ENCODE data around the gene GRID2. TPM values are rescaled to one million over a fixed set of nuclear protein-coding genes. Genes with fewer than 3 reads are reported as not detected.

The GRID2 gene
- total and polyA plus RNA-seq, 5 experiments from 2014 or later = not detected

DNA sequence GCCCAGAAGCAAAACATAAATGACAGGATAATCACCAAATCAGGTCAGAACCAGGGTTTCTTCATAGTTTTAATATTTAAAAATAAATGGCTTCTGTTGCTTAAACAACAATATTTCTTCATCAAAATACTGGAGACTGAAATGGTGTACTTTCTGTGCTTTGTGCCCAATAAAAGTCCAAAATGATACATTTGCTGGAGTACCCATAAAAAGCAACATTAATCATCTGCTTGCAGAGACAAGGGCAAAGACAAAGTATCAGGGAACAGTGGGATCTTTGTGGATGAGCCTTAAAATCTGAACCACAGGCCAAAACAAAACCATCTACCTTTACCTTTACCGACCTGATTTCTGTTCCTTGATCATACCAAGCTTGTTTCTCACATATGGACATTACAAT, 840.9 kb downstream of the GRID2 start:
- POLR2A ChIA-PET = no interaction called here
- no peaks in the 10 kb centered on the region for H3K36me3 Mint-ChIP-seq
- H3K9me3 Mint-ChIP-seq = peaks cover 0 to 2% (median 0%) of the 10 kb centered on the region in 9 donors
- DNase-seq = no peak
- H3K4me3 Mint-ChIP-seq = no peak overlapping the region
- no peaks in the 10 kb centered on the region for H3K27me3 Mint-ChIP-seq
- no peak overlapping the region for H3K27ac Mint-ChIP-seq
- no peaks in the 10 kb centered on the region for H3K4me1 Mint-ChIP-seq
- ATAC-seq = no peak

DNA sequence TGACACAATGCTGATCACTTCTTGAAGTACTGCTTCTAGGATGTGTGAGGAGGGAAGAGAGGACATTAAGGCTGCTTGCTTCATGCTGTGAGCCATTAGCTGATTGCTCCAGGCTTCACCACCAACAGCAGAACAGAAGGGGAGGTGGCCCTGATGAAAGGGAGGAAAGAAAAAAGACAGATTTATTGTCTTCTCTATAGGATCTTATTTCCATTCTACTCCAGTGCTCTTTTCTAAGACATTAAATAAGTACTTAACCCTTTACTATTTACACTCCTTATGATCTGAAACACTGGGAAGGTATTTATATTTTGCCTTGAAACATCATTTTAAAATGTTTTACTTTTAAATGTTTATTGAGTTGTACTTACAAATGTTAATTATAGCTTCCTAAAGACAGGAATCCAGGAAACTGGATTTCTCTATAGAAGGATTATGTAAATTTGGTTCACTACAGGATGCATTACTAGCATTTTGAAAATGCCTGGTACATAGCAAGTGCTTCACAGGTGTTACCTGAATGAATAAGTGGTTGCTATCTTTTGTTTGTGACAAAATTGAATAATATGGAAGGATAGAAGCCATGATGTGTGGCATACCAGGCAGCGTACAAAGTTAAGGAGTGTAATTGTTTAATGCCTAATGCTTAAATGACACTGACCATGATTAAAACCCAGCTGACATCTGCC, 843.9 kb downstream of the GRID2 start:
- ATAC-seq = no peak
- H3K4me1 Mint-ChIP-seq = no peaks in the 10 kb centered on the region
- no peaks in the 10 kb centered on the region for H3K27me3 Mint-ChIP-seq
- H3K9me3 Mint-ChIP-seq = peaks cover 0 to 2% (median 0%) of the 10 kb centered on the region in 9 donors
- POLR2A ChIA-PET = no interaction called here
- H3K4me3 Mint-ChIP-seq = no peak overlapping the region
- no peak for DNase-seq
- H3K27ac Mint-ChIP-seq = no peak overlapping the region
- H3K36me3 Mint-ChIP-seq = no peaks in the 10 kb centered on the region

DNA sequence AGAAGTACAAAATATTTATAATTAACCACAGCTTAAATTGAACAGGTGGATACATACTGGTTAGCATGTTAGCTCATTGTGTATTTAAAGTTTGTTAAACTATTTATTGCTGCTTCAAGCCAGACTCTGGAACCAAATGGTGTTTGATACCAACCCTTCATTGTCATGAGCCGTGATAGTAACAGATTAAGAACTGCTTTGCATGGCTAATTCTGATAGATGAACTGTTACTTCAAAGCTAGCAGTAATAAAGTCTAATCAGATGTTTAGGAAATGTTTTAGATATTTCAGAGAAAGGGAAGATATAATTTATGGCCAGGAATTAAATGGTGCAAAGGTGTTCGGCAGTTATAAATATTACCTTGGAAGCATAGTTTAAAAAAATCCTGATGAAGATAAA, 848.7 kb downstream of the GRID2 start:
- Mint-ChIP-seq H3K27me3 (no peaks in the 10 kb centered on the region), H3K27ac (no peak overlapping the region), H3K36me3 (no peaks in the 10 kb centered on the region), H3K4me1 (no peaks in the 10 kb centered on the region), H3K4me3 (no peak overlapping the region), H3K9me3 (peaks cover 0 to 25% (median 2%) of the 10 kb centered on the region in 9 donors)
- no peak for ATAC-seq
- no peak for DNase-seq
- POLR2A ChIA-PET = no interaction called here

DNA sequence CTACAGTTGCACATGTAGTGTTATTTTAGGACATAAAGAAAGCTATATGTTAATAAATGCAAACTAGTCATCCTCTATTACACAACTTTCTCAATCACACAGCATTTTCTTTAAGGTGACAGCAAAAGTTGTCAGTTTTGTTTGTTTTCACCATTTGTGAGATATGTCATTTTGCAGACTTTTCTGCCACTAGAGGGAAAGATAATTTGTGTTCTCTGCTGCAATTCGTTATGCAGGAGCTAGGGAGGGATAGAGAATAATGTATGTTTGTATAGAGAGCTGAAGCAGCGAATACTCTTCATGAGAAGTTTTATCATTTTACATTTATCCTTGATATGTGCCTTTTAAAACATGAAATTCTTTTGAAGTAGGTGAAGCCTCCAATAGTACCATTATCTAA, 854.2 kb downstream of the GRID2 start:
- no peaks in the 10 kb centered on the region for H3K27me3 Mint-ChIP-seq
- no peak for DNase-seq
- no peak for ATAC-seq
- no peaks in the 10 kb centered on the region for H3K36me3 Mint-ChIP-seq
- POLR2A ChIA-PET = no interaction called here
- H3K27ac Mint-ChIP-seq = no peak overlapping the region
- no peaks in the 10 kb centered on the region for H3K4me1 Mint-ChIP-seq
- H3K9me3 Mint-ChIP-seq = peaks cover 0 to 25% (median 5%) of the 10 kb centered on the region in 9 donors
- H3K4me3 Mint-ChIP-seq = no peak overlapping the region

DNA sequence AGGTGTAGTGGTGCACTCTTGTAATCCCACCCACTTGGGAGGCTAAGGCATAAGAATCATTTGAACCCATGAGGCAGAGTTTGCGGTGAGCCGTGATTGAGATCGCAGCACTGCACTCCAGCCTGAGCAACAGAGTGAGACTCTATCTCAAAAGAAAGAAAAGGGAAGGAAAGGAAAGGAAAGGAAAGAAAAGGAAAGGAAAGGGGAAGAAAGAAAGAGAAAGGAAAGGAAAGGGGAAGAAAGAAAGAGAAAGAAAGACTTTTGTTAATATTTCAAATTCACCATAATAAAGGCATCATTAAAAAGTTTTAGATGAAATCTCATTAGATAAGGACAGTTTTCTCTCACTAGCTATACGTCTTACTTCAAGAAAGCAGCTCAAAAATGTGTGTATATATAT, 864.3 kb downstream of the GRID2 start:
- H3K4me3 Mint-ChIP-seq = no peak overlapping the region
- ATAC-seq = no peak
- H3K4me1 Mint-ChIP-seq = no peaks in the 10 kb centered on the region
- H3K27me3 Mint-ChIP-seq = no peaks in the 10 kb centered on the region
- no peak for DNase-seq
- H3K27ac Mint-ChIP-seq = no peak overlapping the region
- POLR2A ChIA-PET = no interaction called here
- H3K36me3 Mint-ChIP-seq = no peaks in the 10 kb centered on the region
- peaks cover 0 to 6% (median 0%) of the 10 kb centered on the region in 9 donors for H3K9me3 Mint-ChIP-seq

DNA sequence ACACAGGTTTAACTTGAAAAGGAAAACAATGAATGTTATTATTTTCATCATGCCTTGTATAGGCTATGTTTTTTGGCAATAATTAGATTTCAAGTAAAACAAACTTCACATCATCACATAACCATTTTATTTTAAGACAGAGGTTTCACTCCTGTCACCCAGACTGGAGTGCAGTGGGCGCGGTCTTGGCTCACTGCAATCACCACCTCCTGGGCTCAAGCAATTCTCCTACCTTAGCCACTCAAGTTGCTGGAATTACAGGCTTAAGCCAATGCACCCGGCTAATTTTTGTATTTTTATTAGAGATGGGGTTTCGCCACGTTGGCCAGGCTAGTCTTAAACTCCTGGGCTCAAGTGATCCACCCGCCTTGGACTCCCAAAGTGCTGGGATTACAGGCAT, 866.2 kb downstream of the GRID2 start:
- Mint-ChIP-seq H3K27ac (no peak overlapping the region), H3K9me3 (peaks cover 0 to 6% (median 0%) of the 10 kb centered on the region in 9 donors), H3K36me3 (no peaks in the 10 kb centered on the region), H3K4me1 (no peaks in the 10 kb centered on the region), H3K27me3 (no peaks in the 10 kb centered on the region), H3K4me3 (no peak overlapping the region)
- DNase-seq (no peak), ATAC-seq (no peak)
- POLR2A ChIA-PET = no interaction called here

DNA sequence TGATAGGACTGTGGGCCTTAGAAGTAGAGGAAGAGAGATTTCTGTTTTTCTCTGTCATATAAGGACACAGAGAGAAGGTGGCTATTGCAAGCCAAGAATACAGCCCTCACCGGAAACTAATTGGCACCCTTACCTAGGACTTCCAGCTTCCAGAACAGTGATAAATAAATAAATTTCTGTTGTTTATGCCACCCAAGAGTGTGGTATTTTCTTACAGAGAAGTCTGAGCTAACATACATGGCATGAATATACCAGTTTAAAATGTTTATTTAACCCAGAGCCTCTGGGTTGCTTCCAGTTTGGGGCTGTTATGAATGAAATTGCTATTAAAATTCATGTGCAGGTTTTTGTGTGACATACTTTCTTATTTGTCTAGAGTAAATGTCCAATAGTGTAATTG, 870.8 kb downstream of the GRID2 start:
- peaks cover 0 to 18% (median 0%) of the 10 kb centered on the region in 9 donors for H3K9me3 Mint-ChIP-seq
- POLR2A ChIA-PET = no interaction called here
- H3K27me3 Mint-ChIP-seq = no peaks in the 10 kb centered on the region
- no peak for ATAC-seq
- H3K27ac Mint-ChIP-seq = no peak overlapping the region
- no peak overlapping the region for H3K4me3 Mint-ChIP-seq
- no peaks in the 10 kb centered on the region for H3K4me1 Mint-ChIP-seq
- no peak for DNase-seq
- H3K36me3 Mint-ChIP-seq = no peaks in the 10 kb centered on the region

DNA sequence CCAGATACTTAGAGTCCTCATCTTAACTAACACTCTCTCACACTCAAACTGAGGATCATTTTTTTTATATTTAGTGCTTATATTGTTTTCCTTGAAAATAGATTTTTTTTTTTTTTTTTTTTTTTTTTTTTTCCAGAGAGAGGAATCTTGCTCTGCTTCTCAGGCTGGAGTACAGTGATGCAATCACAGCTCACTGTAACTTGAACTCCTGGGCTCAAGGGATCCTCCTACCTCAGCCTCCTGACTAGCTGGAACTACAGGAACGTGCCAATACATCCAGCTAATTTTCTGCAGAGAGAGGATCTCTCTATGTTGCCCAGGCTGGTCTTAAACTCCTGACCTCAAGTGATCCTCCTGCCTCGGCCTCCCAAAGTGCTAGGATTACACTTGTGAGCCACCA, 874.5 kb downstream of the GRID2 start:
- H3K4me3 Mint-ChIP-seq = no peak overlapping the region
- ATAC-seq (no peak), DNase-seq (no peak)
- no peak overlapping the region for H3K27ac Mint-ChIP-seq
- POLR2A ChIA-PET = no interaction called here
- no peaks in the 10 kb centered on the region for H3K27me3 Mint-ChIP-seq
- H3K36me3 Mint-ChIP-seq = no peaks in the 10 kb centered on the region
- peaks cover 0 to 21% (median 1%) of the 10 kb centered on the region in 9 donors for H3K9me3 Mint-ChIP-seq
- no peaks in the 10 kb centered on the region for H3K4me1 Mint-ChIP-seq

DNA sequence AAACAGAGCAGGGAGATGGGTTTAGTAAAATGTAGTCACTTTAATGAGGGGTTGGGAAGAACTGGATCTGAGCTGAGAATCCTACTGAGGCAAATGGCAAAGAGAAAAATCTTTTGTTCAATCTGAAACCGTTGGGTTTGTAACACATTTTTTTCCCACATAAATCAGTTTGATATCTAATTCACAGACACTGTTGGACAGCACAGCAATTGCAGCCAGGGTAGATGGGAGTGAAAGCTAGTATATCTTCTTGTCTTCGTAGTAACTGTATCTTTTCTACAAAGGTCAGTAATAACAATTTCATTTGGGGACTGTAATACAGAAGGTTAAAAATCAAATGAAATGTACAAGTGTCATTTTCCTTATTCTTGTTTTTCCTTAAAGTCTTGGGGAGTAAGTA, 875.3 kb downstream of the GRID2 start:
- ATAC-seq (no peak), DNase-seq (no peak)
- POLR2A ChIA-PET = no interaction called here
- Mint-ChIP-seq H3K27me3 (no peaks in the 10 kb centered on the region), H3K27ac (no peak overlapping the region), H3K4me1 (no peaks in the 10 kb centered on the region), H3K36me3 (no peaks in the 10 kb centered on the region), H3K4me3 (no peak overlapping the region), H3K9me3 (peaks cover 0 to 21% (median 2%) of the 10 kb centered on the region in 9 donors)

DNA sequence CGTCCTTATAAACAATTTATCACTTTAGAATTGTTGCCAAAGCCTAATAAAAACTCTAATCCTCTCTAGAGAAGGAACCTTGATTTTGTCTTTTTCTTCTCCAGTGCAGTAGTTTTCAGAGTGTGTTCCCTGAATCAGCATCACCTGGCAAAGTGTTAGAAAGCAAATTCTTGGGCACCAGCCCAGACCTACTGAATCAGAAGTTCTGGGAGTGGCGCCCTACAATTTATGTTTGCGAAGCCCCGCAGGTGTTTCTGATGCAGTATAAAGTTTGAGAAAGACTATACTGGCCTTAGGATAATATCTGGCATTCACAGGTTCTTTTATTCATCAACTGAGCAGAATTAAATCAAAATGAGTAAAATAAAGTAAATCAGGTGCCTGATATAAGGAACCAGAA, 879.0 kb downstream of the GRID2 start:
- DNase-seq (no peak), ATAC-seq (no peak)
- Mint-ChIP-seq H3K27ac (no peak overlapping the region), H3K9me3 (peaks cover 0 to 14% (median 4%) of the 10 kb centered on the region in 9 donors), H3K27me3 (no peaks in the 10 kb centered on the region), H3K4me1 (no peaks in the 10 kb centered on the region), H3K36me3 (no peaks in the 10 kb centered on the region), H3K4me3 (no peak overlapping the region)
- POLR2A ChIA-PET = no interaction called here

DNA sequence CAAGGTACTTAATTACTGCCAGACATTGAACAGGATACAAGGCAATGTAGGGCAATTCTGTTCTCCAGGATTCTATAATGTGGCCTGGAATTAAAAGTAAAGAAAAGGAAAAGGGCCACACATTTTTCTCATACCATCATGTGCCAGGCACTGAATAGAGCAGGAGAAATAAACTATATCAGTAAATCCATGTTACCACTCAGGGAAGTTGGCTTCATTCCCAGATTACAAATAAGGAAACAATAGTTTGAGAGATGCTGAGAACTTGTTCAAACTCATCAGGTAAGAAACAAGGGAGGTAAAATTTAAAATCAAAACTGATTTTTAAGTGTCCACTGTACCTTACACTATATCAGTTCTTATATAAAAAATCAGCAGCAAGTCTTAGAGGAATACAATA, 879.8 kb downstream of the GRID2 start:
- ATAC-seq = no peak
- POLR2A ChIA-PET = no interaction called here
- H3K27ac Mint-ChIP-seq = no peak overlapping the region
- H3K36me3 Mint-ChIP-seq = no peaks in the 10 kb centered on the region
- H3K27me3 Mint-ChIP-seq = no peaks in the 10 kb centered on the region
- DNase-seq = no peak
- H3K9me3 Mint-ChIP-seq = peaks cover 0 to 13% (median 5%) of the 10 kb centered on the region in 9 donors
- no peaks in the 10 kb centered on the region for H3K4me1 Mint-ChIP-seq
- H3K4me3 Mint-ChIP-seq = no peak overlapping the region

DNA sequence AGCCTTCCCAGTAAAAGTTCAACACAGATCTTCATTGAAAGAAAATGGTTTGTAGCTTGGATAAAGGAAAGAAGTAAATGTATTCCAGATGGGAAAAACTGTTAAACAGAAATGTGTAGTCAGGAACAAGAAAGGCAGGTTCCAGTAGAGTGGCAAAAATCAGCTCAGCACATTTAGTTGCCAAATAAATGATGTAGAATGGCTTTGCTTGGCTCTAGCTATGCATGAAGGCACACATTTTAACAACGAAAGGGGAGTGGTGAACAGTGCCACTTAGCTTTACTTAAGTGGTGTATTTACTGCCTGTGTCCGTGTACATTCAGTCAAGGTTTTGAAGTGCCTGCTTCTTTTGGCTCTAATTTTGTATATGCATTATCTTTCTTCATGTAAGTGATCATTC, 880.3 kb downstream of the GRID2 start:
- POLR2A ChIA-PET = no interaction called here
- ATAC-seq (no peak), DNase-seq (no peak)
- Mint-ChIP-seq H3K27ac (no peak overlapping the region), H3K36me3 (no peaks in the 10 kb centered on the region), H3K27me3 (no peaks in the 10 kb centered on the region), H3K4me3 (no peak overlapping the region), H3K4me1 (no peaks in the 10 kb centered on the region), H3K9me3 (peaks cover 0 to 17% (median 7%) of the 10 kb centered on the region in 9 donors)

DNA sequence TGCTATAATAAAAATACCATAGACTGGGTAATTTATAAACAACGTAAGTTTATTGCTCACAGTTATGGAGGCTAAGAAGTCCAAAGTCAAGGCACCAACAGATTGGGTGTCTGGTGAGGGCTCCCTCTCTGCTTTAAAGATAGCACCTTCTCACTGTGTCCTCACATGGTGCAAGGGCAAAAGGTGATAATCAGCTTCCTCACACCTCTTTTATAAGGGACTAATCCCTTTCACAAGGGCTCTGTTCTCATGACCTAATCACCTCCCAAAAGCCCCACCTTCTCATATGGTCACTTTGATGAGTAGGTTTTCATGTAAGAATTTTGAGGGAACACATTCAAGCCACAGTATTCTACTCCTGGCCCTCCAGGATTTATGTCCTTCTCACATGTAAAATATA, 883.1 kb downstream of the GRID2 start:
- no peak for DNase-seq
- no peaks in the 10 kb centered on the region for H3K27me3 Mint-ChIP-seq
- H3K36me3 Mint-ChIP-seq = no peaks in the 10 kb centered on the region
- POLR2A ChIA-PET = no interaction called here
- no peak overlapping the region for H3K27ac Mint-ChIP-seq
- no peak for ATAC-seq
- H3K9me3 Mint-ChIP-seq = peaks cover 0 to 20% (median 4%) of the 10 kb centered on the region in 9 donors
- no peaks in the 10 kb centered on the region for H3K4me1 Mint-ChIP-seq
- H3K4me3 Mint-ChIP-seq = no peak overlapping the region

DNA sequence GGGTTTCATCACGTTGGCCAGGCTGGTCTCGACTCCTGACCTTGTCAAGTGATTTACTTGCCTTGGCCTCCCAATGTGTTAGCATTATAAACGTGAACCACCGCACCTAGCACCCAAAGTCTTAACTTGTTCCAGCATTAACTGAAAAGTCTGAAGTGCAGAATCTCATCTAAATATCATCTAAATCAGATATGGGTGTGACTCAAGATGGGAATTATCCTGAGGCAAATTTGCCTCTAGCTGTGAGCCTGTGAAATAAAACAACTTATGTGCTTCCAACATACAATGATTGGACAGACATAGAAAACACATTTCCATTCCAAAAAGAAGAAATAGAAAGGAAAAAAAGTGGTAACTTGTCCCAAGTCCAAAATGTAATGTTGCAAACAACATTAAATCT, 883.7 kb downstream of the GRID2 start:
- Mint-ChIP-seq H3K4me1 (no peaks in the 10 kb centered on the region), H3K27me3 (no peaks in the 10 kb centered on the region), H3K9me3 (peaks cover 0 to 20% (median 5%) of the 10 kb centered on the region in 9 donors), H3K27ac (no peak overlapping the region), H3K36me3 (no peaks in the 10 kb centered on the region), H3K4me3 (no peak overlapping the region)
- DNase-seq (no peak), ATAC-seq (no peak)
- POLR2A ChIA-PET = no interaction called here

Data from naive thymus-derived CD8-positive, alpha-beta T cell (primary cell).